Stimulated activated CD8-positive, alpha-beta memory T cell treated with anti-CD3 and anti-CD28 coated beads, Interleukin-4, amount 100 ng/mL, for 4 hours (primary cell): ENCODE data around the gene LRCOL1.

Source experiments
- DNase-seq, 2 donors: peaks; one replicate each; pipeline ENCODE4 v3.0.0-alpha.2; 2020; ENCODE audit warnings: low read depth in 2 of 2, low spot score in 1 of 2

The LRCOL1 gene

DNA sequence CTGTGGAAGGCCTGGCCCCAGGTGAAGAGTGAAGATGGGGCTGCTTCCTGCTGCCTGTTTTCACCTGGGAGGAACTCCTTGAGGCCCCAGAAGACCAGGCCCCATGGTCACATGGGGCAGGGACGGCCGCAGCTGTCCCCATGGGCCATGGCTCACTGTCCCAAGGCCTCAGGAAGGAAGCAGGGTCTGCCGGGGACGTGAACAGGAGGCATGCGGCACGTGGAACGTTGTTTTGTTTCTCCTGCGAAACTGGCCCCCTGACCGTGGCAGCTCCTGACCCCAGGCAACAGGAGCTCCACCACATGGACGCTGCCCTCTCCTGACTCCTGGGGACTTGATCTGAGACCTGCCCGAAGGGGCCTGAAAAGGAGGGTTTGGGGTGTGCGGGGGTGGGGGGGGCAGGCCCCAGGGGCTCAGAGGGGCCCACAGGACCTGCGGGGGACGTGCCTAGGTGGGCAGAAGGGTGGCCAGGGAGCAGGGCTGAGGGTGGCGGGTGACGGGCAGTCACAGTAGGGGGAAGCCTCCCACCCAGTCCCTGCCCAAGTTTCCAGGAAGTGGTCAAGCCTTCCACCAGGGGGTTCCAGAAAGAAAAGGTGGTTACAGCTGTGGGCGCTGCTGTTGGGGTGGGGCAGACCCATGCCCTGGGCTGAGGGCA, 41.4 kb downstream of the LRCOL1 start:
- DNase-seq = no peak

DNA sequence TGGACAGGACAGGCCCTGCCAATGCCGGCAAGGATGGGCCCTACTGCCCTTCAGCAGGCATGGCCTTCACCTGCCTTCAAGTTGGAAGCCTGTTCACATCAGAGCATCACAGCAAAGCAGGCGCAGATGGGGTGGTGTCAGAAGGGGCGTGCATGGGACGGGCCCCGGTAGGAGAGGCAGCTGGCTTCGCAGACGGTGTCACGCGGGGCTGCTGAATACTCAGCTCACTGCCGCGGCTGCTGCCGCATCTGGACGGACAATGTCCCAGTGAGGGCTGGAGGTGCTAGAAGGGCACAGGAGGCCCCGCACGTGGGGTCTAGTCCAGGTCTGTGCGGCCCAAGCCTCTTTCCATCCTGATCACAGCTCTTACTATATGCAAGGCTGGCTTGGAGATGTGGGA, 42.1 kb downstream of the LRCOL1 start:
- DNase-seq = no peak

DNA sequence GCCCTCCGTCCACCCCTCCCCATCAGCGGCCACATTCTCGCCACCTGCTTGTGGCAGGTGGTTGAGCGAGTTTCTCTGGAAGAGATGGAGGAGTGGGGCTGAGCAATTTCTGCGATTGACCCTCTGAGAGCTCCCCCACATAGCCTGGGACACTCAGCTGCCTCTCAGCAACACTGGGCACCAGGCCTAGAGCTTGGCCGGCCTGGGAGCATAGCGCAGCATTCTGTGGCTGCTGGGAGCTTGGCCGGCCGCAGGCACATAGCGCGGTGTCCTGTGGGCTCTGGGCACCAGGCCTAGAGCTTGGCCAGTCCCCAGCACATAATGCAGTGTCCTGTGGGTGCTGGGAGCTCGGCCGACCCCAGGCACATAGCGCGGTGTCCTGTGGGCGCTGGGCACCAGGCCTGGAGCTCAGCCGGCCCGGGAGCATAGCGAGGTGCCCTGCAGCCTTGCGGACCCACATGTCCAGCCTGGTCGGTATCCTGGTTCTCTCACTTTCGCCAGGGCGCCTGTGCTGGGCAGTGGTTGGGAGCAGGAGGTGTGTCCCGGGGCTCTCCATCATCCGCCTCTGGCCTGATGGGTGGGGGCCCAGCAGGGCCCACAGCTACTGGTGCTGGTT, 43.8 kb downstream of the LRCOL1 start:
- DNase-seq = no peak

DNA sequence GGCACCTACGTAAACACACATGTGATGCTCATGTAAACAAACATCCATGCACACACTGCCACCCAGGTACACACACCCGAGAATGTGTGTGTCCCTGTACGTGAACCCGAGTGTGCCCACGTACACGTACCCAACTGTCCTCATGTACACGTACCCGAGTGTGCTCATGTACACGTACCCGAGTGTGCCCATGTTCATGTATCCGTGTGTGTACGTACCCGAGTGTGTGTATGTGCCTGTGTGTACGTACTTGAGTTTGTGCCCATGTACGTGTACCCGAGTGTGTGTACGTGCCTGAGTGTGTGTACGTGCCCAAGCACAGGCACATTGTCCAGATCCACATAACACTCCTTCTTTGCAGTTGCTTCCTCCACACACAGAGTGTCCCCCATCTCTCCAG, 45.0 kb downstream of the LRCOL1 start:
- DNase-seq = no peak

DNA sequence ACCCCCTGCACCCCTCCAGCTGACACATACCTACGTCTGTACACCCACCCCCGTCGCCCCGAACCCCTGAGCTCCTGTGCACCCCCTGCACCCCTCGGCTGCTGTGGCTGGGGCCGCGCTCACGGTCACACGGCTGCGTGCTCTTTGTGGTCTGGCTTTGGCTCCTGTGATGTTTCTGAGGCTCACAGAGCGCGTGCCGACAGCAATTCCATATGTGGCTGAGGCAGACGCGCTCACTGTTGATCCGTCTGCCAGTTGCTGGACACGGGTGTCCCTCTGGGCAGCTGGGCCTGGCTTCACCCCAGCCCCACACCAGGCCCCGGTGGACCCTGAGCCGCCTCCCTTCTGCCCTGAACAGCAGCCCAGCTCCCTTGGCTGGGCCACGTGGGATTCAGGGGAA, 46.5 kb downstream of the LRCOL1 start:
- no peak for DNase-seq

DNA sequence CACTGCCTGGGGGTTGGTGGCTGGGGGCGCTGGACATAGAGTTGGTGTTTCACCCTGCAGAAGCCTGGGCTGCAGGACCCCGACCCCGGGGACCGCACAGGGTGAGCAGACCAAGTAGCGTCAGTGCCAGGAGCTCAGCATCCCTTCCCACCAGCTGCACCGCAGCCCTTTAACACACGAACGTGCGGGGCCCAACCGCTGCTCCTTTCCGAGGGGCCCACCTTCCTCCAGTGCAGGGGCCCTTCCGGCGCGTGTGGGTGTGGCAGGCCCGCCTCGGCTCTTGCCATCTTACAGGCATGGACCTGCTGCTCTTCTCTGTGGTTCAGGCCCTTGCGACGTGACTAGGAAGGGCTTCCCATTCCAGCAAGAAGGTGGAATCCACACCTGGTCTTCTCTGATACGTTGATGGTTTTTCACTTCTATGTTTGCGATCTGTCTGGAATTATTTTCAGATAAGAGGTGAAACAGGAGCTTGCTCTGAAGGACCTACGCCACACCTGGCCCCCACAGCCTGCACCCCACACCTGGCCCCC, 47.8 kb downstream of the LRCOL1 start:
- no peak for DNase-seq

DNA sequence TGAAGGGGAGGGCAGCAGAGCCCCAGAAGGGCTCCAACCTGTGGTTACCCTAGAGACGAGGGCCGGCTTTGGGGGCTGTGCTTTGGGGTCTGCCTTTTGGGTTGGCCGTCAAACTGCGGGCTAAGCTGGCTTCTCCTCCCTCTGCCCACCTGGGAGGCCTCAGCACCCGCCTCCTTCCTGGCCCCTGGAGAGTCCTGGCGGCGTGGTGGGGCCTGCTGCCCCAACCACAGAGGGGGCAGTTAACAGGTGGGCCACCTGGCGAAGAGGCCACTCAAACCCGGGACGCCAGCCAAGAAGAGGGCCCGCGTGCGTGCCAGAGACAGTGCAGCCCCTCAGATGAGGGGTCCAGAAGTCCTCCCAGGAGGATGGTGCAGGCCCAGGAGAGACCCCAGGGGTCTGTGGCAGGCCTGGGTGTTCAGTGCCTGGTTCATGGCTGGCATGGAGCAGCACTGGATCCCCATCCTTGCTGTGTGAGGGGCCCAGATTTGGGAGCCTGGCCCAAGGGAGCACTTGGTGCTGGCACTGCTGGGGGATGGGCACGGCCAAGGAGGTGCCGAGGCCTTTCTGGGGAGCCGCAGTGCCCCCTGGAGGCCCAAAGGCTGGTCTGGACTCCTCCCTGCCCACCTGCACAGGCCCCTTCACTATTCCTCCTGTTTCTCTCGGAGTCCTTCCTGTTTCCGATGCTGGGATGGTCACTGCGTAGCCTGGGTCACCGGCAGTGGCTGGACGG, 48.8 kb downstream of the LRCOL1 start:
- no peak for DNase-seq

DNA sequence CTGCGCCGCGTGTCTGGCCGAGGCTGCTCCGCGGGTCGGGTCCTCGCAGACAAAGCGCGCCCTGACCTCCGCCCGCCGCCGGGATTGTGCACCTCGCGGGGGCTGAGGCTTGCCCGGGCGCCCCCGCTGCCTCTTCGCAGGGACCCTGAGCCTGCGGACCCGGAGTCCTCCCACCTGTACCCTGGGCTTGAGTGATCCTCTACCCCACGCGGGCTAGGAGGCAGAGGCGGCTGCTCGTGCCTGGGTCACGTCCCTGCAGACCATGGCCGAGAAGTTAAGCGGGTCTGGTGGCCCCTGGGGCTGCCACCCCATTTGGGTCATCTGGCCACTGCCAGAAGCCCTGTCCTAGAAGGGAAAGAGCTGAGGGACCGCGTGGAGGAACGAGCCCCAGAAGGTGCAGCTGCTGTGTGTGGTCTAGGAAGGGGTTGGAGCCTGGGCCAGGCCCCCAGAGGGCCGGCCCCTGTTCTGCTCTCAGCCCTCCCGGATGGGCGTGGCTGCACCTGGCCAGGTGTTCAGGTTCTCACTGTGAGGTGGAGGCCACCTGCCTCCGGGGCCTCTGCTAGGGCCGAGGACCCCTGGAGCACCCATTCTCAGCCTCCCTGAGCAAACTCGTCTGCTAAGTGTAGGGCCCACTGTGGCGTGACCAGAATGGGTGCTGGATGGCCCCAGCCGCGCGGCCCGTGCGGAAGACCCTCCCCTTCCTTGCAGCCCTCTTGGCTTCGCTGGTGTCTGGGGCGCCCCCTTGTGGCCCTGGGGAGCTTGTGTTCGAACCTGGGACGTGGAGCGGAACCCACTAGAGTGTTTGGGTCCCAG, 49.6 kb downstream of the LRCOL1 start:
- DNase-seq = peak; percentile 43 to 47

DNA sequence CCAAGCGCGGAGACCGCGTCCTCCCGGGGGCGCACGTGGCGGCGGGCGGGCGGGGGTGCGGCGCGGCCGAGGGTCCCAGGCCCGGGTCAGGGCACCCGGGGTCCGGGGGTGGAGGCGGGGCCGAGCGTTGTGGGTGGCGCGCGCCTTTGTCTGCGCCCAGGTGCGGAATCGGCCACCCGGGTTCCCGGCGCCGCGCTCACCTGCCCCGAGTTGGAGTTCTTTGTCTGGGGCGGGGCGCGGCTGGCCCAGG, 50.1 kb downstream of the LRCOL1 start:
- DNase-seq = no peak

DNA sequence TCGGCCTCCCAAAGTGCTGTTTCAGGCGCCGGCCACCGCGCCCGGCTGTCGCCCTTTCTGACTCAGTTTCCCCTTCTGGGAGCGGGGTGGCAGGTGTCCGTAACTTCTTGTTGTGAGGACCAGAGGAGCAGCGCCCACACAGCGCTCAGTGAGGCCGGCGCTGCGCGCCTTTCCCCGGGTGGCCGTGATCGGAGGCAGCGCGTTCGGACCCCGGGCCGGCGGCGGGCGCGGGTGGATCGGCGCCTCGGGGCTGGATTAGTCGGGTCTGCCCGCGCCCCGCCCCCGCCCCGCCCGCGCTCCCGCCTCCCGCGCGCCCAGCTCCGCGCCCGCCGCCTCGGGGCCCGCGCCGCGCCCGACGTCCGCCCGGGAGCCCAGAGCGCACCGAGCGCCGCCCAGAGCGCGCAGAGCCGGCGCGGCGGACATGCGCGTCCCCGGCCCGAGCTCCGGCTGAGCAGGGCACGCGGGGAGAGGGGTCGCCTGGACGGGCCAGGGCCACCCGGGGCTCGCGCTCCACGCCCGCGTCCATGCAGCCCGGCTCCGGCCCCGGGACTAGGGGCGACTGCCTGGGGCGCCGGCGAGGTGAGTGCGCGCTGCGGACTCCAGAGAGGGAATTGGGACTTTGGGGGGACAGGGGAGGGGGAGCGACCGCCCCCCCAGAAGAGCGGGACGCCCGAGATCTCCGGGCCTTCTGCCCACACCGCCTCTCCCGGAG, 50.6 kb downstream of the LRCOL1 start:
- DNase-seq = no peak

DNA sequence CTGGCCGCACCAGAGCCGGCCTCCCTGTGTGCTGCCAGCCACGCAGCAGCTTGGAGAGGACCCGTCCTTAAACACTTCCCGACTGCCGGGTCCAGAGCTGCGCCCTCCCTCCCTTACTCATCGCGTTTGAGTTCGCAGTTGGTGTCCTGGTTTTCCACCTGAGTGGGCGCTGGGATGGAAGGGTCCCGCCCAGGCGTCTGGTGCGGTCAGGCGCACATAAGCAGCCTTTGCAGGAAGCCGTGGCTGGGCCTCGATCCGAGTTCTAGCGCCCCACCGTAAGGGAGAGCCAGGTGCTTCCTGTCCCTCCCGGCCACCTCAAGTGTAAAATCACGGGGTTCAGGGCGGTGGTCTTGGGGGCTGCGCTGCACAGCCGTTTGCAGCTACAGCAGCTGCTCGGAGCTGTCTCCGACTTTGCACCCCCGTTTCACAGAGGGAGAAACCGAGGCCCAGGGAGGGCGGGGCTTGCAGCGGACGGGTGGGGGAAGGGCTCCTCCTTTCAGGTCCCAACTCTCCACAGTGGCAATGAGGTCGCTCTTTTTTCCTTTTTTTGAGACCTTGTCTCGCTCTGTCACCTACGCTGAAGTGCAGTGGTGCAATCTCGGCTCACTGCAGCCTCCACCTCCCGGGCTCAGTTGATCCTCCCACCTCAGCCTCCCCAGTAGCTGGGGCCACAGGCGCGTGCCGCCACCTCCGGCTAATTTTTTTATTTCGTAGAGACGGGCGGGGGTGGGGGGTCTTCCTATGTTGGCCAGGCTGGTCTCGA, 51.3 kb downstream of the LRCOL1 start:
- DNase-seq = no peak

DNA sequence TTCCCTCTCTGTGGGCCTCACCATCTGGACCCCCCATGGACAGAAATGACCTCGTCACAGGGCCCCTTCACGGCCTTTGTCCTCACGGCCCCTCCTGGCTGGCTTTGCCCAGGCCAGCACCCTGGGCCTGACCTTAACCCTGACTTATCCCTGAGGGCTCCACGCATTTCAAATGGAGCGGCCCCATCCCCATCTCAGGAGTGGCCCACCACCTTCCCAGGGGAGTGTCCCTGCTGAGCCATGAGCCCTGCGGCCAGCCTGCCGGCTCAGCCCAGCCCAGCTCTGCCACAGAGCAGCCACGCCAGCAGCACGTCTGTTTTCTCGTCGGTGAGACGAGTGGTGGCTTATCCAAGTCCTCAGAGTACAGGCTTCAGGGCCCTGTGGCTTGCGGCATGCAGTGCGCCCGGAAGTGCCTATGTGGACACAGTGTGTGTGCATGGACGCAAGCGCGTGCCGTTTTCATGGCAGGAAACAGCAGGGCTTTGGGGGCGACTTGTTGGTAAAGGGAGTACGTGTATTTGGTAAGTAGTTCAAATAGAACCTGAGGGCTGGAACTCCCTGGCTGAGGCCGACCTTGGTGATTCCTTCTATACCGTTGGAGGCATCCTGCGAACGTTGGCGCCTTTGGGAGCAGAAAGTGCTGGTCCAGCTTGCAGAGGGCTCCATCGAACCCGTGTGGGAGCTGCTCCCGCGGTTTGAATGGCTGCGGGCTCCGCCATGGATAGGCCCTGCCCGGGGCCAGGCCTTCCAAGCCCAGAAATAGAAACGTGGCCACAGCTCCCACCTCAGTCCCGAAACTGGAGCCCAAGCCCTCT, 52.1 kb downstream of the LRCOL1 start:
- DNase-seq = no peak

DNA sequence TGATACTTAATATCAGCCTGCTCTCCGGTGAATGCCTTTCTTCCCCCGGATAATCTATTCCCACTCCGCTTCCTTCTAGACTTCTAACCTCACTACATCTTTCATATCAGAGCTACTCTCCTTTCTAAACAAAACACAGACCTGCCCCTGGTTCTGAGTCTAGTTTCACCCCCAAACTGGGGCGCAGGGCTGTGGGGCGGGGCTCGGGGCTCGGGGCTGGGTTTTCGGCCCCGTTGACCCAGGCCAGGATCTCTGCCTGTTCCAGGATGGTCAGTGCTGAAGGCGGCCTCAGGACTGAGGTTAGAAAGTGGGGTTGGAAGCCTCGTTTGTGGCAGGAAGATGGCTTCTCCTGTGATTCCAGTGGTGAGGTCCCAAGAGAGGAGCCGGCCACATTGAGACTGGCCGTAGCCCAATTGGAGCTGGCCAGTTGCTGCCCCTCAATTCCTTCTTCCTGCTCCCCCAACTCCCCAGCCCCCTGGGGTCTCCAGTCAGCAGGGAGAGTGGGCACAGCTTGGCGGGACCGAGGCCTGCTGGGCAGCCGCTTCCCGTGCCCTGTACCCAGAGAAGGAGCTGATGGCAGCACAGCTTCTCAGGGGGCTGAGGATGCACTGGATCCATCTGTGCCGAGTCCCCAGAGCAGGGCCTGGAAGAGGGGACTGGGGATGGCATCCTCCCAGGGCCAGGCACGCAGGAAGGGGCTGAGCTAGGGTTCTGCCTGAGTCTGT, 52.9 kb downstream of the LRCOL1 start:
- no peak for DNase-seq

DNA sequence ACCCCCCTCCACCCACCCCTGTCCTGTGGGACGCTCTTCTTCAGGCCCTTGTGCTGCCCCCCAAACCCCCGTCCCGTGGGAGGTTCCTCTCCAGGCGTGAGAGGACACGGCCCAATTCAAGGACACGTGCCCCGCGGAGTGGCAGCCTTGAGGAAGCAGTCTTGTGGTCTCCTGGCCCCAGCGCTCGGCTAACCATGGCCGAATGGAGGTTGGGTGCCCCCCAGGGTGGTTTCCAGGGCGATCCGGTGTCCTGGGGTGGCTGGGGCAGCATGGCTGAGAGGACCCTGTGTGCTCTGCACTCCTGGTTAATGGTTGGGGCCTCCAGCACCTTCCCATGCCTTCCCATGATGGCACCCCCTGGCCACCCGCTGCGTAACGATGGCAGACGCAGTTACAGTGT, 53.6 kb downstream of the LRCOL1 start:
- DNase-seq = no peak

DNA sequence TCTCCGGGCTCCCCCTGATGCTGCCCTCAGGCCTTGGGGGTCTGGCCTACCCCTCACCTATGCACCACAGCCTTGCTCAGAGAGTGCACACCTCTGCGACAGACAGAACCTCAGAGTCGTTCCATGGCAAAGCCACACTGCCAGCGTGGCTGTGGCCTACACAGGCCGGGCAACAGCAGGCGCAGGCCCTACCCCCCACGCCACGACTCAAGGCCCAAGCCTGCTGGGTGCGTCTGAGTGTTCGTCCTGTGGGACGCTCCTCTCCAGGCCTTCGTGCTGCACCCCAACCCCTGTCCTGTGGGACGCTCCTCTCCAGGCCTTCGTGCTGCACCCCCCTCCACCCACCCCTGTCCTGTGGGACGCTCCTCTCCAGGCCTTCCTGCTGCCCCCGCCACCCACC, 54.2 kb downstream of the LRCOL1 start:
- DNase-seq = no peak

DNA sequence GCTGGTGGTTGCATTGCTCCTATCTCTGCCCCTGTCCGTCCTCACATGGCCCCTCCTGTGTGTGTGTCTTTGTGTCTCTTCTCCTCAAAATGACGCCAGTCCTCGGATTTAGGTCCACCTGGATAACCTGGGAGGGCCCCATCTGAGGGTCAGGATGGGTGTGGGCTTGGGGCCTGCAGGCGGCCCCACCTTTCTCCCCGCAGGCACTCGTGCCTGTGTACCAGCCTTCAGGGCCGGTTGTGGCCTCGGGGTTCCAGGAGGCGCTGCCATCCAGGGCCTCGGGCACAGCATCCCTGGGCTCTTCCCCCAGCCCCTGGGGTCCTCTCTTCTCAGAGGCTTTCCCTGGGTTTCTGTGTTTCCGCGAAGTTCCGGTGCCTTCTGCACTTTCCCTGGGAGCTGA, 54.7 kb downstream of the LRCOL1 start:
- DNase-seq = no peak

DNA sequence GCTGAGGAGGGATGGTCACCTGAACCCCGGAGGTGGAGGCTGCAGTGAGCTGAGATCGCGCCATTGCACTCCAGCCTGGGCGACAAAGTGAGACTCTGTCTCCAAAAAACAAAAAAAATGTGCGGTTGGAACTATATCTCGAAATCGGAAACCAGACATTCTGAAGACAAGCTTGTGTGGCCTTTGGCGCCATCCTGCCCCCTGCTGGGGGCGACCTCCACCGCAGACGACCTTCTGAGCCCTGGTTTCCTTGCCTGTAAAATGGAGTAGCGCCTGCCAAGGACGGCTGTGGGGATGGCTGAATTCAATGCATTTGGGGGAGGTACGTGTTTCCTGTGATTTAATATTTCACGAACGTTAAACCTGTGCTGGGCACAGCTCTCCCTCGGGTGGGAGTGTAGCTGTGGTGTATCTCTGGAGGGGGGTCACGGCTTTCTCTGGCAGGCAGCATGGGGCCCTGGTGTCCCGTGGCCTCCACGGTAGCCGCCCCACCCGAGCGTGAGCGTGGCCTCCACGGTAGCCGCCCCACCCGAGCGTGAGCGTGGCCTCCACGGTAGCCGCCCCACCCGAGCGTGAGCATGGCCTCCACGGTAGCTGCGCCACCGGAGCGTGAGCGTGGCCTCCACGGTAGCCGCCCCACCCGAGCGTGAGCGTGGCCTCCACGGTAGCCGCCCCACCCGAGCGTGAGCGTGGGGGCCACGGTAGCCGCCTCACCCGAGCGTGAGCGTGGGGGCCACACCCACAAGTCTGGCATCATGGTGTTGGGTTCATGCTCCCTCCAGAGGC, 55.3 kb downstream of the LRCOL1 start:
- no peak for DNase-seq
